ENCODE data around the gene ZNF277.
A peak's percentile ranks its signal among the peaks of the same experiment; 100 is the strongest.

Gene ZNF277

DNA sequence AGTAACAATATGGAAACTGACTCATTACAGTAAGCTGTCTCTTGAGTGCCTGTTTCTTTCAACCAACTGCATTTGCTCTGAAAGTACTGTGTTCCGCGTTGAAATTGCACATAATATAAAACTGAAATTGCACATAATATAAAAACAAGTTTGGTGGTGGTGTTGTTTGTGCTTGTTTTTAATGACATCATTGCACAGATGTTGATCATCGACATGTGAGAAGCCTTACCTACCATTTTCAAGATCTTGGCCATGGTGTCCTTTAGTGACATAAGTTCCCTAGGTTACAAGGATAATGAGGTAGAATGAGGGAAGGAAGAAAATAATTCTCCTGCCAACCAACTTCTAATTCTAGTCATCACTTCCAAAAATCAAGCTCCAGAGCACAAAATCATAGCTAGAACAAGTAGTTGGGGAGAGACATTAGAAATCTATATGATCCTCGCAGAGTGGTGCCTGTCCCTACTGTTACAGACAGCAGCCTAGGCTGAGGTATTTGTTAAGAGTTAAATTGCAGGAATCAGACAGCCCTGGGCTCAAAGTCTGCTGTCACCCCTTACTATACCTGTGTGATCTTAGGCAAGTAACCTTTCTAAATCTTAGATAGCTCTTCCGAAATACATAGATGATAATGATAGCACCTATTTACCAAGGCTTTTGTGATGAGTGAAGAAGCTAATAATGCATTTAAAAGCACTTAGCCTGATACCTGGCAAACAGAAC, 29.6 kb upstream of the ZNF277 start:
- no peak overlapping the region for H3K27ac ChIP-seq
- no peak overlapping the region for H3K9ac ChIP-seq
- H3K9me3 ChIP-seq (replicated peaks in 1 of 11): 0 out of 22 replicates have a peak, but pooled peaks cover 0 to 4% (median 0%) of the 10 kb centered on the region in 11 experiments
- H3K36me3 ChIP-seq: peaks cover 0 to 15% (median 0%) of the 10 kb centered on the region in 11 experiments; a peak in 3 of 22 replicates
- no peak for TF ChIP-seq Cebpa-rat (IDR thresholded peaks at IDR 0.05)
- H3K4me1 ChIP-seq: peaks cover 0 to 45% (median 0%) of the 10 kb centered on the region in 10 experiments; a peak in 5 of 20 replicates
- H3K27me3 ChIP-seq: no peaks in the 10 kb centered on the region
- no peak overlapping the region for H3K4me3 ChIP-seq
- peak overlapping the region in 1 of 11 experiments; percentile 10; a peak in 1 of 22 replicates for H3K4me2 ChIP-seq
- H4K20me1 ChIP-seq: peaks cover 0 to 100% (median 91%) of the 10 kb centered on the region in 11 experiments; a peak in 20 of 22 replicates

DNA sequence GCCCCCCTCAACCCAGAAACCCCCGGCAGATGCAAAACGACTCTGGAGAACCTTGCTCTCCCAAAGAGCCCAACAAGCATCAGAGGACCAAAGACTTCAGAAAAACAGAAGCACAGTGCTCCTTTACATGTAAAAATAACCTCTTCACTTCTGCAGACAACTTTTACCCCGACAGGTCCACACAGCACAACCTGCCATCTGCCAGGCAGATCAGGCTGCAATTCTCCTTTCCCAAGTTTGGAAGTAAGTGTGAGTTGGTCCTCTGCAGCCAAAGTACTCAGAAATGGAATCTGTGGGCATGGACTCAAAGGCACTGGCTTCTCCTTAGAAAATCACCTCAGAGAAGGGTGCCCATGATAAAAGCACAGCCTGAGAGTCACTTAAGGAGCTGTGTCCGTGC, 26.3 kb upstream of the ZNF277 start:
- H3K9me3 ChIP-seq (replicated peaks in 1 of 11): no peaks in the 10 kb centered on the region
- H3K4me1 ChIP-seq: peaks cover 0 to 73% (median under 1%) of the 10 kb centered on the region in 10 experiments; a peak in 8 of 20 replicates
- H3K27ac ChIP-seq: no peak overlapping the region
- H3K36me3 ChIP-seq: peaks cover 0 to 22% (median 0%) of the 10 kb centered on the region in 11 experiments; a peak in 3 of 22 replicates
- H3K27me3 ChIP-seq: no peaks in the 10 kb centered on the region
- H3K4me2 ChIP-seq: peak overlapping the region in 2 of 11 experiments; percentile 51 to 78; a peak in 3 of 22 replicates
- H3K4me3 ChIP-seq: no peak overlapping the region
- no peak for TF ChIP-seq Cebpa-rat (IDR thresholded peaks at IDR 0.05)
- H4K20me1 ChIP-seq: peaks cover 0 to 100% (median 96%) of the 10 kb centered on the region in 11 experiments; a peak in 20 of 22 replicates
- no peak overlapping the region for H3K9ac ChIP-seq

DNA sequence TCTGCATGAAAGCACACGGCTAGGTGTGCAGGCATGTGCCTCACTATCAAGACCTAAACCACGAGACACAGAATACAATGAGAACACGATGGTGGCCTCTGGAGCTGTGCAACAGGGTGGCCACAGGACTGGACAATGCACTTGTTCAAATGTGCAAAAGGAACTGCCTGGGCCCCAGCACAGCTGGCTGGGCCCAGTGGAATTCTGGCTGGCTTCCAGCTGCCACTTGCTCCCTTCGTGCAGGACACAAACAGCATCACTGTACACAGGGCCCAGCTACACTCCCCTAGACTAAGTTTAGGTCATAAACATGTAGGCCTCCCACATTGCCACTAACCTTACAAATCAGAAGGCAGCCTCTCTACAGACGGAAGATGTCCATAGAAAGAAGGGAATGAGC, 23.7 kb upstream of the ZNF277 start:
- Histone ChIP-seq H4K20me1 (peaks cover 0 to 100% (median 98%) of the 10 kb centered on the region in 11 experiments; a peak in 20 of 22 replicates), H3K27me3 (no peaks in the 10 kb centered on the region), H3K4me3 (no peak overlapping the region), H3K36me3 (peaks cover 0 to 25% (median 0%) of the 10 kb centered on the region in 11 experiments; a peak in 3 of 22 replicates), H3K4me1 (peaks cover 0 to 92% (median 8%) of the 10 kb centered on the region in 10 experiments; a peak in 11 of 20 replicates), H3K9ac (no peak overlapping the region), H3K4me2 (peak overlapping the region in 2 of 11 experiments; percentile 78 to 92; a peak in 4 of 22 replicates), H3K9me3 (replicated peaks in 1 of 11) (no peaks in the 10 kb centered on the region), H3K27ac (no peak overlapping the region)
- TF ChIP-seq Cebpa-rat (IDR thresholded peaks at IDR 0.05): no peak

DNA sequence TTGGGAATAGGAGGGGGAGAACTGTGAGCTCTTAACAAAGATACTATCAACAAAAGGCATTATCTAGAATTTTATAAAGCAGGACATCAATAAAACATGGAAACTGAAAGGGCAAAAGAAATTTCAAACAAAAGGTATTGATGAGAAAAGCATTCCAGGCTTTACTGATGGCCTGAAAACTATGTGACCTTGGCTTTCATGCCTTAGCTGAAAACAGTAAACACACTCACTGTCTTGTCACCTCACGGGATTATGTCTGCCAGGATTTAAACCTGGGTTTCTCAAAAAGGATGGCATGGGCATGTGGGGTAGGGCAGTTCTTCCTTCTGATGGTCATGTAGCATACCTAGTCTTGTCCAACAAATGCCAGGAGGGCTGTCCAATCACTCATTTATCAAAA, 23.2 kb upstream of the ZNF277 start:
- Histone ChIP-seq H3K4me1 (peaks cover 0 to 93% (median 8%) of the 10 kb centered on the region in 10 experiments; a peak in 11 of 20 replicates), H3K36me3 (peaks cover 0 to 25% (median 0%) of the 10 kb centered on the region in 11 experiments; a peak in 3 of 22 replicates), H3K9me3 (replicated peaks in 1 of 11) (no peaks in the 10 kb centered on the region), H3K4me2 (peak overlapping the region in 2 of 11 experiments; percentile 78 to 92; a peak in 4 of 22 replicates), H4K20me1 (peaks cover 0 to 100% (median 98%) of the 10 kb centered on the region in 11 experiments; a peak in 20 of 22 replicates), H3K9ac (no peak overlapping the region), H3K27ac (no peak overlapping the region), H3K27me3 (no peaks in the 10 kb centered on the region), H3K4me3 (no peak overlapping the region)
- TF ChIP-seq Cebpa-rat (IDR thresholded peaks at IDR 0.05): no peak

DNA sequence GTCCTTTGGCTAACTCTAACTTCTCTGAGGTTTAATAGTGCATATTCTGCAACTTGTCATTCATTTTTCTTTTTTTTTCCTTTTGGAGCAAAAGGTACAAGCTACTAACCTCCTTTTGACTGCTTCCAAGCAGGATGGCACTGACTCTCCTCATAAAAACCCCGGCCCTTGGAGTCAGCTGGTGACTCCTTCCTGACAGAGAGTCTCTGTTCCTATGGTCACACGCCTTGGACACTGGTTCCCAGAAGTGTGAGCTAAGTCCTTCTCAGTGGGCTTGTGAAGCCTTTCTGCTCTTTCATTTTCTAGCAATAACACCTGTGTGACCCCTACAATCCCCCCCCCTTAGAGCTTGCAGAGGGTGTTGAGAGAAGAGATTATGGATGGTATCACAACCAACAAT, 22.0 kb upstream of the ZNF277 start:
- no peak overlapping the region for H3K4me3 ChIP-seq
- H3K27ac ChIP-seq: no peak overlapping the region
- H3K4me1 ChIP-seq: peaks cover 0 to 99% (median 8%) of the 10 kb centered on the region in 10 experiments; a peak in 11 of 20 replicates
- TF ChIP-seq Cebpa-rat (IDR thresholded peaks at IDR 0.05): no peak
- H3K27me3 ChIP-seq: no peaks in the 10 kb centered on the region
- H3K9ac ChIP-seq: no peak overlapping the region
- peaks cover 0 to 100% (median 98%) of the 10 kb centered on the region in 11 experiments; a peak in 20 of 22 replicates for H4K20me1 ChIP-seq
- H3K4me2 ChIP-seq: peak overlapping the region in 2 of 11 experiments; percentile 78 to 92; a peak in 3 of 22 replicates
- no peaks in the 10 kb centered on the region for H3K9me3 ChIP-seq (replicated peaks in 1 of 11)
- peaks cover 0 to 25% (median 0%) of the 10 kb centered on the region in 11 experiments; a peak in 3 of 22 replicates for H3K36me3 ChIP-seq

DNA sequence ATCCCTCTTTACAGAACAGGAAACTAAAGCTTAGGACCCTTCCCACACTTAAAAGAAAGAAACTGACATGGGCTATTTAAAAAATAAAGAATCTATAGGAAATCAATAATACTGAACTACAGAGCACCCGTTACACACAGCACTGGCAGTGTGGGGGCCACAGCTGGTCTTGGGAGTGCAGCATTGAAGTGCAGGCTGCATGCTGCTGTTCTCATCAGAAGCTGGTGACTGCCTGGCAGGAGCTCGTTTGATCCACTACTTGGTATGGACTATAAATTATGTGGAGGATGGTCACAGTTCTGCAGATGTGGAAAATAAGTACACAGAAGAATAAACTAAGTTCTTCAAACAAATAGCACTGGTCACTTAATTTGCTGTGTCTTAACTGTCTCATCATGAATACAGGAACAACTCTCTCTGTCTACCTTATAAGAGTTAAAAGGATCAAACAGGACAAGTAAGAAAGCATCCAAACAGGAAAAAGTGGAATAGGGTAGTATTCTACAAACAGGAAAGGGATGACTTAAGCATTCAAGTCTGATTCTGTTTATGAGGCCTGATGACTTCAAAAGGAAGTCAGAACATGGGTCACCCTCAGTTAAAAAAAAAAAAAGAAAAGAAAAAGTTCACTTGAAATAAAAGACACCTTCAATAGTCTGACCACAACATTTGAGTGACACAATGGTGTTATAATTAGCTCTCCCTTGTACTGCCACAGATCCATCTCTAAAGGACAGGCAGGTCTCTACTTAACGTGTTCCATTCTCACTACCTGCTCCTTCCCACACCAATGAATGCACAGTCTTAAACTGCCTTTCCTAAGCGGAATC, 21.3 kb upstream of the ZNF277 start:
- Histone ChIP-seq H3K9ac (0 out of 22 replicates have a peak overlapping the region, but pooled peaks of 1 of the 11 experiments have one; percentile 16), H3K4me1 (peaks cover 0 to 99% (median 8%) of the 10 kb centered on the region in 10 experiments; a peak in 11 of 20 replicates), H4K20me1 (peaks cover 0 to 100% (median 98%) of the 10 kb centered on the region in 11 experiments; a peak in 19 of 22 replicates), H3K27me3 (no peaks in the 10 kb centered on the region), H3K27ac (no peak overlapping the region), H3K36me3 (peaks cover 0 to 24% (median 0%) of the 10 kb centered on the region in 11 experiments; a peak in 3 of 22 replicates), H3K4me3 (no peak overlapping the region), H3K4me2 (peak overlapping the region in 5 of 11 experiments; percentile 13 to 92 (median 67); a peak in 10 of 22 replicates), H3K9me3 (replicated peaks in 1 of 11) (no peaks in the 10 kb centered on the region)
- TF ChIP-seq Cebpa-rat (IDR thresholded peaks at IDR 0.05): no peak

DNA sequence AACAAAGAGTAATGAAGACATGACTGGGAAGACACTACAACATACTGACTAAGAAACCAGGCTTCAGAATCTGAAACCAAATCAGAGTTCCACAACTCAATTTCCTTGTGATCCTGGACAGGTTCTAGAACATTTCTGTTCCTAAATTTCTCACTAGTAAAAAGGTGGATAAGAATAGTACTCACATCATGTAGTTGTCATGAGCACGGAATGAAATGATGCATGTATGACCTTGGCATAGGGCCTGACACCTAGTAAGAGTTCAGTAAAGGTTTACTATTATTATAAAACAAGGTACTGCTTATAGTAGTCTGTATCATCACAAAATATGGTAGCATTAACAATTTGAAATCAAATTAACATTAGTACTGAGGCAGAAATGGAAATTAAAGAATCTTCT, 20.2 kb upstream of the ZNF277 start:
- Histone ChIP-seq H3K4me3 (no peak overlapping the region), H3K9ac (no peak overlapping the region), H3K4me1 (peaks cover 0 to 99% (median 8%) of the 10 kb centered on the region in 10 experiments; a peak in 11 of 20 replicates), H3K27me3 (no peaks in the 10 kb centered on the region), H3K27ac (no peak overlapping the region), H3K9me3 (replicated peaks in 1 of 11) (no peaks in the 10 kb centered on the region), H4K20me1 (peaks cover 0 to 100% (median 98%) of the 10 kb centered on the region in 11 experiments; a peak in 19 of 22 replicates), H3K4me2 (peak overlapping the region in 4 of 11 experiments; percentile 31 to 92 (median 72); a peak in 5 of 22 replicates), H3K36me3 (peaks cover 0 to 24% (median 0%) of the 10 kb centered on the region in 11 experiments; a peak in 3 of 22 replicates)
- TF ChIP-seq Cebpa-rat (IDR thresholded peaks at IDR 0.05): no peak

DNA sequence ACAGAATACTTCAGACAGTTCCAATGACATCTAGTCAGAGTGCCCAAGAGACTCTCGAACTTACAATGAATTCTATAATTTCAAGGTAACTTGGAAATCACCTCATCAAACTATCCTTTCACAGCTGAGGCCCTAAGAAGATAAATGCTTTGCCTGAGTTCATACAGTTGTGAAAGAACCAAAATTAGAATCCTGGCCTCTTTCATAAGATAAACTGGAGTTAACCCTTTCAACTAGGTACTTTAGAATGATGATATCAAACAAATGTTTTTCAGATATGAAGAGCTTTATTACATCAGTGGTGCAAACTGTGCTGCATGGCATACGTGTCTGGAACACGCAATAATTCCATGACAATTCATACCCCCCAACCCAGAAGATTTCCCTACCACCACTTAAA, 18.2 kb upstream of the ZNF277 start:
- peaks cover 0 to 20% (median 0%) of the 10 kb centered on the region in 11 experiments; a peak in 4 of 22 replicates for H3K36me3 ChIP-seq
- H3K9ac ChIP-seq: no peak overlapping the region
- H3K4me3 ChIP-seq: no peak overlapping the region
- H3K27me3 ChIP-seq: no peaks in the 10 kb centered on the region
- TF ChIP-seq Cebpa-rat (IDR thresholded peaks at IDR 0.05): no peak
- H3K9me3 ChIP-seq (replicated peaks in 1 of 11): peaks cover 0 to under 1% (median 0%) of the 10 kb centered on the region in 11 experiments; a peak in 1 of 22 replicates
- no peak overlapping the region for H3K27ac ChIP-seq
- H4K20me1 ChIP-seq: peaks cover 0 to 100% (median 94%) of the 10 kb centered on the region in 11 experiments; a peak in 17 of 22 replicates
- H3K4me1 ChIP-seq: peaks cover 0 to 98% (median 9%) of the 10 kb centered on the region in 10 experiments; a peak in 11 of 20 replicates
- H3K4me2 ChIP-seq: peak overlapping the region in 2 of 11 experiments; percentile 67 to 92; a peak in 4 of 22 replicates

Measured in BLaER1 treated with 17β-estradiol and CSF1 and Interleukin-3, amounts not matched to agents 10 nM and 100 nM (cell line).